ENCODE measurements around the gene GIMAP8.

DNA sequence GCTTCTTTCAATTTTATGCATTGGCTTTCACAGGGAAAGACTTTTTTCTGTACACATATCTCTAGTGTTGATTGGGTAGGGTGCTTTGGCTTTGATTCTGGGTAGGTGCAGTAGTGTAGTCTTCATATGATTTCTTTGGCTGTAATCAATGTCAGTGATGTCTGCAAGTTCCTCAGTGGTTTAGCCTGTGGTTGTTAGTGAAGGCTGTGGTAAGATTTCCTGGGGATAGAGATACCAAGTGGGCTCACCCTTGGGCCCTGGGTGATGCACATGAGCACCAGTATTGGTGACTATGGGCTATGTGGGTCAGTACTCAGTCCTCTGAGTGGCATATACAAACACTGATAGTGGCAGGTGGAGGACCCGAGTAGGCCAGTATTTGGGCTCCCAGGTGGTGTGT lies 13.0 kb downstream of the GIMAP8 start:
- TF ChIP-seq TAF1 (IDR thresholded peaks at IDR 0.05; ENCODE audit: borderline replicate concordance, low read depth, low read length) (no peak), POLR2A (IDR thresholded peaks at IDR 0.05; ENCODE audit: low read depth, low read length) (no peak), POLR2AphosphoS5 (IDR thresholded peaks at IDR 0.05; ENCODE audit: low read depth, low read length) (no peak)

Measured in GM12892 (cell line).